Smooth muscle cell (in vitro differentiated cells): Measurements from ENCODE around the gene PCNT. TPM values are rescaled to one million over a fixed set of nuclear protein-coding genes. Genes with fewer than 3 reads are reported as not detected.

Experiments
- DNase-seq: peaks from one replicate; lab custom pipeline; 2025; ENCODE audit not compliant: unreplicated experiment; lab: John Stamatoyannopoulos, UW
- H2AFZ ChIP-seq: fragments of 200-600 bp; sonication (generic); 2 replicates; pipeline ENCODE4 v1.6.0; 2016; ENCODE audit warnings: antibody characterized with exemption, low read depth, mild to moderate bottlenecking
- H3F3A ChIP-seq: fragments of 200-600 bp; sonication (generic); 2 replicates; pipeline ENCODE4 v1.6.0; 2017; ENCODE audit warnings: antibody characterized with exemption, low read depth
- H3K27ac ChIP-seq: fragments of 200-600 bp; sonication (generic); 2 replicates; pipeline ENCODE4 v1.5.1; 2016; ENCODE audit warnings: low read depth, mild to moderate bottlenecking
- H3K27me3 ChIP-seq: fragments of 200-600 bp; sonication (generic); 2 replicates; pipeline ENCODE4 v1.6.1; 2016; ENCODE audit warnings: low read depth, mild to moderate bottlenecking
- H3K36me3 ChIP-seq: fragments of 200-600 bp; sonication (generic); 2 replicates; pipeline ENCODE4 v1.5.1; 2016; ENCODE audit warnings: low read depth
- H3K4me1 ChIP-seq: fragments of 200-600 bp; sonication (generic); 2 replicates; pipeline ENCODE4 v1.5.1; 2016; ENCODE audit warnings: low read depth
- H3K4me2 ChIP-seq: fragments of 200-600 bp; sonication (generic); 2 replicates; pipeline ENCODE4 v1.6.0; 2016; ENCODE audit warnings: mild to moderate bottlenecking
- H3K4me3 ChIP-seq: fragments of 200-600 bp; sonication (generic); 2 replicates; pipeline ENCODE4 v1.5.1; 2016; ENCODE audit warnings: mild to moderate bottlenecking
- H3K79me2 ChIP-seq: fragments of 200-600 bp; sonication (generic); 2 replicates; pipeline ENCODE4 v1.6.0; 2016; ENCODE audit warnings: low read depth, mild to moderate bottlenecking
- H3K9ac ChIP-seq: fragments of 200-600 bp; sonication (generic); 2 replicates; pipeline ENCODE4 v1.6.0; 2016; ENCODE audit warnings: low read depth
- H3K9me3 ChIP-seq: fragments of 200-600 bp; sonication (generic); replicated peaks from 2 replicates; pipeline ENCODE4 v1.5.1; 2016; ENCODE audit warnings: low read depth
- H4K20me1 ChIP-seq: fragments of 200-600 bp; sonication (generic); 2 replicates; pipeline ENCODE4 v1.6.0; 2016; ENCODE audit warnings: low read depth
- WGBS: methylation state at CpG from one replicate; pipeline ENCODE4 v1.1.7; 2016; ENCODE audit warnings: low lambda C conversion rate; 5-methylcytosine and 5-hydroxymethylcytosine counted together
- polyA plus RNA-seq: library from polyadenylated mRNA; unstranded; fragments of >200 nt; fragmentation: Nextera tagmentation; extraction: Ambion mirVana; gene quantifications from 2 replicates; pipeline ENCODE4 v1.2.1, GENCODE V29; 2016
- total RNA-seq: library from RNA; depleted of rRNA; stranded (reverse); fragments of >200 nt; gene quantifications from 2 replicates; pipeline ENCODE4 v1.2.3, GENCODE V29; 2014
- TF ChIP-seq, protein P1 (sequence below): fragments of 200-600 bp; sonication (generic); IDR thresholded peaks from 2 replicates; pipeline ENCODE4 v1.5.1; 2017; ENCODE audit warnings: borderline replicate concordance, mild to moderate bottlenecking, antibody characterized with exemption; ENCODE audit not compliant: insufficient read depth, poor library complexity, severe bottlenecking

PCNT gene
- total and polyA plus RNA-seq, 2 experiments from 2014 or later = 9.3 to 10.8 TPM

DNA sequence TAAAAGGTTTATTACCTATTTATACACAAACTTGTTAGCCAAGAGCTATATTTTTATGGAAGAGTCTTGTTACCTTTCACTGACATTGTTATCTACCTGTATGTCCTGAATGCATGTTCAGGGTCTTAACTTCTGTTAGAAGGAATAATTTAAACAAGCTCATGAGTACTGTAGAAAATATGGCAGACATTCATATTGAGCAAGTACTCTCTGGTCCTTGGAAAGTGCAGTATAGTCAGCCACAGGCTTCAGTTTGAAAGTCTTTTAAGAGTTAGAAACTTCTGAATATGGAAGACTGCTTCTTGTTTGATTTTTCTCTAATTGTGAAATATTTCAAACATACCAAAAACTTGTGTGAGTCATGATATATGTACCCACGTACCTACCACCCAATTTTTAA is 151.3 kb downstream of the PCNT start:
- no peaks in the 10 kb centered on the region for H3K4me1 ChIP-seq
- no peak overlapping the region for H2AFZ ChIP-seq
- H3K36me3 ChIP-seq = no peaks in the 10 kb centered on the region
- no peaks in the 10 kb centered on the region for H3F3A ChIP-seq
- H3K79me2 ChIP-seq = peaks cover 24% of the 10 kb centered on the region
- 96% methylated on average over 1 of the region's 1 CpG for WGBS
- H3K4me3 ChIP-seq = no peak overlapping the region
- H3K27ac ChIP-seq = no peak overlapping the region
- TF ChIP-seq, protein P1, sequence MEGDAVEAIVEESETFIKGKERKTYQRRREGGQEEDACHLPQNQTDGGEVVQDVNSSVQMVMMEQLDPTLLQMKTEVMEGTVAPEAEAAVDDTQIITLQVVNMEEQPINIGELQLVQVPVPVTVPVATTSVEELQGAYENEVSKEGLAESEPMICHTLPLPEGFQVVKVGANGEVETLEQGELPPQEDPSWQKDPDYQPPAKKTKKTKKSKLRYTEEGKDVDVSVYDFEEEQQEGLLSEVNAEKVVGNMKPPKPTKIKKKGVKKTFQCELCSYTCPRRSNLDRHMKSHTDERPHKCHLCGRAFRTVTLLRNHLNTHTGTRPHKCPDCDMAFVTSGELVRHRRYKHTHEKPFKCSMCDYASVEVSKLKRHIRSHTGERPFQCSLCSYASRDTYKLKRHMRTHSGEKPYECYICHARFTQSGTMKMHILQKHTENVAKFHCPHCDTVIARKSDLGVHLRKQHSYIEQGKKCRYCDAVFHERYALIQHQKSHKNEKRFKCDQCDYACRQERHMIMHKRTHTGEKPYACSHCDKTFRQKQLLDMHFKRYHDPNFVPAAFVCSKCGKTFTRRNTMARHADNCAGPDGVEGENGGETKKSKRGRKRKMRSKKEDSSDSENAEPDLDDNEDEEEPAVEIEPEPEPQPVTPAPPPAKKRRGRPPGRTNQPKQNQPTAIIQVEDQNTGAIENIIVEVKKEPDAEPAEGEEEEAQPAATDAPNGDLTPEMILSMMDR = no peak
- no peaks in the 10 kb centered on the region for H3K9me3 ChIP-seq
- no peak overlapping the region for H3K9ac ChIP-seq
- no peaks in the 10 kb centered on the region for H3K27me3 ChIP-seq
- peaks cover 70% of the 10 kb centered on the region for H4K20me1 ChIP-seq
- no peak for DNase-seq
- H3K4me2 ChIP-seq = no peak overlapping the region

DNA sequence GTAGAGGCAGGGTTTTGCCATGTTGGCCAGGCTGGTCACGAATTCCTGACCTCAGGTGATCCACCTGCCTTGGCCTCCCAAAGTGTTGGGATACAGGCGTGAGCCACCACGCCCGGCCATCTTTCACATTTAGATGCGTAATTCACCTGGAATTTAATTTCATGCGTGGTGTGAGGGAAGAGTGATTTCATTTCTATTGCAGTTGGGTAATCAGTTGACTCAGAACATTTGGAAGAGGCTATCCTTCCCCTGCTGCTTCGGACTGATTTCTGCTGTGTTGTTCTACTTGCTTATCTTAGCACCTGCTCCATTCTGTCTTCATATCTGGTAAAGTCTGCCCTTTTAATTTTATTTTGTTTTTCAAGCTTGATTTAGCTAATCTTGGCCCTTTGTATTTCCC is 153.8 kb downstream of the PCNT start:
- Histone ChIP-seq H3K4me1 (no peaks in the 10 kb centered on the region), H3K79me2 (peaks cover 30% of the 10 kb centered on the region), H3K9me3 (no peaks in the 10 kb centered on the region), H4K20me1 (peaks cover 73% of the 10 kb centered on the region), H3K4me3 (no peak overlapping the region), H3K36me3 (no peaks in the 10 kb centered on the region), H3K9ac (no peak overlapping the region), H3K4me2 (no peak overlapping the region), H3K27me3 (no peaks in the 10 kb centered on the region), H2AFZ (no peak overlapping the region), H3F3A (no peaks in the 10 kb centered on the region), H3K27ac (no peak overlapping the region)
- DNase-seq = no peak
- TF ChIP-seq, protein P1 = no peak
- 97% methylated on average over 7 of the region's 7 CpGs for WGBS

DNA sequence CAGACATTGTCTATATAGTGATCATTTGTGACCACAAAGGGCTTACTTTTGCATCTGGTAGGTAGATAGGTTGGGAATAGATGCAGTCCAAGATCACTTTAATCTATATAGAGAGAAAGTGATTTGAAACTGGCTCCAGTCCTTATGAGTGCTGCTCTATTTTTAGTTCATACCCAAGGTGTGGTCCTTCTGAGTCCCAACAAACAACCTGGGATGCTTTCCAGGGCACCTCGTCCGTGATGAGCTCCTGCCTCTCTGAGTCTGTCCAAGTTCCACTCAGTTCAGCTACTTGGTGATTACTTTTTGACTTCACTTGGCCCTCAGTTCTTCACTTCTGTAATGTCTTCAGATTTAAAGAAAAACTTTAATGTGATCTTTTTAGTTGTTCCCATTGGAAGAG is 155.0 kb downstream of the PCNT start:
- Histone ChIP-seq H3K4me1 (no peaks in the 10 kb centered on the region), H3K4me3 (no peak overlapping the region), H3K9ac (no peak overlapping the region), H3K4me2 (no peak overlapping the region), H3K36me3 (no peaks in the 10 kb centered on the region), H2AFZ (no peak overlapping the region), H3K9me3 (no peaks in the 10 kb centered on the region), H3K27me3 (no peaks in the 10 kb centered on the region), H4K20me1 (peaks cover 74% of the 10 kb centered on the region), H3F3A (no peaks in the 10 kb centered on the region), H3K79me2 (peaks cover 20% of the 10 kb centered on the region), H3K27ac (no peak overlapping the region)
- 93% methylated on average over 2 of the region's 2 CpGs for WGBS
- DNase-seq = no peak
- TF ChIP-seq, protein P1 = no peak

DNA sequence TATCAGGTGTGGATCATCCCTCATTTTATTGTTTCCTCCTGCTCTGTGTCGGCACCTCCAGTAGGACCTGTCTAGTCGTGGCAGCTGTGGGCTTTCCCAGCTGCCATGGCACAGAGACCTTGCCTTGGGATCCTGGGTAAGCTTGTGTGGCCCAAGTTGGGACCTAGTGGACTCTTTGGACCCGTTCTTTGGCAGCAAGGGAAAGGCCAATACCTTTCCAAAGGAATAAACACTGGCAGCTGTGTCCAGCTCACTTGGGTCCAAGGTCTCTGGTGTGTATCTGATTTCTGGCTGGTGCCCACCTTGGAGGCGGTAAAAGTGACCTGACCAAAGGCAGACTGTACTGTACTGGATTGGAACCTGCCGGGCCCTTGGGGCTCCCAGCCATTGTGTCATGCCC is 156.5 kb downstream of the PCNT start:
- H3K27ac ChIP-seq = no peak overlapping the region
- DNase-seq = no peak
- no peaks in the 10 kb centered on the region for H3K4me1 ChIP-seq
- no peaks in the 10 kb centered on the region for H3K9me3 ChIP-seq
- H3K36me3 ChIP-seq = no peaks in the 10 kb centered on the region
- H3K79me2 ChIP-seq = peaks cover 12% of the 10 kb centered on the region
- no peaks in the 10 kb centered on the region for H3F3A ChIP-seq
- 98% methylated on average over 5 of the region's 5 CpGs for WGBS
- H2AFZ ChIP-seq = no peak overlapping the region
- H3K27me3 ChIP-seq = no peaks in the 10 kb centered on the region
- TF ChIP-seq, protein P1 = no peak
- peaks cover 78% of the 10 kb centered on the region for H4K20me1 ChIP-seq
- no peak overlapping the region for H3K4me3 ChIP-seq
- no peak overlapping the region for H3K4me2 ChIP-seq
- no peak overlapping the region for H3K9ac ChIP-seq
